Activated CD8-positive, alpha-beta memory T cell treated with anti-CD3 and anti-CD28 coated beads, Interleukin-2, amount 50 U/mL, for 48 hours (primary cell): Measurements from ENCODE around the gene FAM90A1.
"Not testable (repeated sequence)": the region's sequence is repeated elsewhere in the genome, so short reads cannot be mapped to it uniquely, and the experiment has no call there.

ENCODE experiments used
- DNase-seq: peaks from one replicate; pipeline ENCODE4 v3.0.0-alpha.2; 2020

FAM90A1 gene

DNA sequence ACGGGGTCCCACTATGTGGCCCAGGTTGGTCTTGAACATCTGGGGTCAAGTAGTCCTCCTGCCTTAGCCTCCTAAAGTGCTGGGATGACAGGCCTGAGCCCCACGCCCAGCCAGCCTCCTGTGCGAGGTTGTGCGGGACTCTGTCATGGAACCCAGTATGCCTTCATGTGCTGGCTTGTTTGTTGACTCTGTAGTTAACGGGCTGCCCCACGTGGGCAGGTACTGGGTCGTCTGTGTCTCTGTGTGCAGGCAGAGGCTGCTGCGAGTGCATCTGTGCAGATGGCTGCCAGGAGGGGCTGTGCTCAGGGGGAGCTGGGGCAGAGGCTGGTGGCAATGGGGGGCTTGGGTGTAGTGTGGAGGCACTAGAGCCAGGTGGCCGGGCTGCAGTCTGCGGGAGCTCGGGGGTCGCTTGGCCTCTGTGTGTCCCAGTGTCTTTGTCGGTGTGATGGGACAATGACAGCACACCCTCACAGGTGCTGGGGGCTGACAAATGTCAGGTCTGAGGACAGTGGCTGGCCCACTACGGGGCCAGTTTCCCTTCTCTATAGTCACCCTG, 6.0 kb upstream of the FAM90A1 start:
- not testable (repeated sequence) for DNase-seq

GRCh38 chr12:8231666-8232608, 4.5 kb upstream of the FAM90A1 start:
- peak; percentile 85 for DNase-seq

DNA sequence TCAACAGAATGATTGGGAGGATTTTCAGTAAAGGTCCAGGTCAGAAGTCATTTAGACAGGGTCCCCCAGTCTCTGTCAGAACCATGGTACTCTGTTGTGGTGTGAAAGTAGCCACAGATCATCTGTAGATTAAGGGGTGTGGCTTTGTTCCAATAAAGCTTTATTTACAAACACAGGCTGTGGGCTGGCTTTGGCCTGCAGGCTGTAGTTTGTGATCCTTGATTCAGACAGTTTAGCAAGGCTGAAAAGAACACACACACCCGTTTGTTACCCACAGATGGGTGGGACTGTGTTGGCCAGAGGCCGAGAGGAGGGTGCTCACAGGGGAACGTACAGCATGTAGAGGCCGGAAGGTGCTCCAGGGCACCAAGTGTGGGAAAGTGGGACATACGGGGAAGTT, 3.6 kb upstream of the FAM90A1 start:
- not testable (repeated sequence) for DNase-seq

GRCh38 chr12:8229486-8229885, 2.1 kb upstream of the FAM90A1 start:
- not testable (repeated sequence) for DNase-seq

DNA sequence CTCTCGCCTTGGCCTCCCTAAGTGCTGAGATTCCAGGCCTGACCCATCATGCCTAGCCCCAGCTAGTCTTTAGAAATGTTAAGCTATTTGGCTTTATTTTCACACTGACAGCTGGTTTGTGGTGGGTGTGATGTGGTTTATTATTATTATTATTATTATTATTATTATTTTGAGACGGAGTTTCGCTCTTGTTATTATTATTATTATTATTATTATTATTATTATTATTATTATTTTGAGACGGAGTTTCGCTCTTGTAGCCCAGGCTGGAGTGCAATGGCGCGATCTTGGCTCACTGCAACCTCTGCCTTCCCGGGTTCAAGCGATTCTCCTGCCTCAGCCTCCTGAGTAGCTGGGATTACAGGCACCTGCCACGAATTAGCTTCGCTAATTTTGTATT, 1.2 kb upstream of the FAM90A1 start:
- not testable (repeated sequence) for DNase-seq

DNA sequence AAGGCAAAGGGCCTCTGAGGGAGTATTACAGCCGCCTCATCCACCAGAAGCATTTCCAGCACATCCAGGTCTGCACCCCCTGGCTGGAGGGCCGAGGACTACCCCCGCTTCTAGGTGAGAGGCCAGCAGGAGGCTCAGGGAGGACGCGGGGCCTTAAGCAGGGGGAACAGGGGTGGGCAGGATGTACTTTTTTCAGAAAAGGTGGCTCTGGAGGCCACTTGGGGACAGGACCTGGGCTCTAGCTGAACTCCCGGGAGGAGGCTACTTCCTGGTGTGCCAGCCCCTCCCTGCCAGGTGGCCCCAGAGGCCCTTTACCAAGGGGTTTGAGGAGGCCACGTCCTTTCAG, 287 bp upstream of the FAM90A1 start:
- DNase-seq: not testable (repeated sequence)

DNA sequence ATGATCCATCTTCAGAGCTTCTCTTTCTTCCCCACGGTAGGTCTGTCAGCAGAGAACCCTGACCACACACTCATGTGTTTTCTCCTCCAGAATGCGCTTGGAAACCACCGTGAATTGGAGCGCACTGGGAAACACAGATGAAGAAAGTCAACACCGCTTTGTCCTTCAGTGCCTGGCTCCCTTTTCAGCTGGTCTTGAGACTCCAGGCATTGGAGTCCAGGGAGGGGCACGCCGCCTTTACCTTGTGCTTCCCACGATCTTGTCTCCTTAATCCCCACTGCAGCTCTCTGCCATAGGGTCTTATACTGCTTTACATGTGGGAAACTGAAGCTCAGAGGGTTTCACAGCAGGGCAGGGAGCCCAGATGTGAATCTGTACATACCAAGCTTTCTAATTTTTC, 1.1 kb downstream of the FAM90A1 start:
- no peak for DNase-seq

- DNase-seq: not testable (repeated sequence)
Measured at GRCh38 chr12:8224782-8225181, 2.6 kb downstream of the FAM90A1 start.

DNA sequence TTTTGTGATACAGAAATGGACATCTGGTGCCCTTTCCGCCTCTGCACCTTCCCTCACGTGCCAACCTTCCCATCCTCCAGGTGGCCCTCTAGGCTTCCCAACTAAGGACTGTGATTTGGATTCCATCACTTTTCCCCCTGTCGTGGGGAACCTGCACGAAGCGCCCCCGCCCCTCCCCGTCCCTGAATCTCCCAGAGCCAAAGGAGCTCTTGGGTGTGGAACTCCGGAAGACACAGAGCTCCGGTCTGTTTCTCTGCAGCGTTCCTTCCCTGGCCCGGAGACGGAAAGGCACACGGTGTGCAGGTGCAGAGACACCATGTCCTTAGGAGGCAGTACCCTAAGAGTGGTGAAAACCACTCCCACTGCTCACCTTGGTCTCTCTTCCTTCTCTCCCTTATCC, 3.8 kb downstream of the FAM90A1 start:
- not testable (repeated sequence) for DNase-seq

DNA sequence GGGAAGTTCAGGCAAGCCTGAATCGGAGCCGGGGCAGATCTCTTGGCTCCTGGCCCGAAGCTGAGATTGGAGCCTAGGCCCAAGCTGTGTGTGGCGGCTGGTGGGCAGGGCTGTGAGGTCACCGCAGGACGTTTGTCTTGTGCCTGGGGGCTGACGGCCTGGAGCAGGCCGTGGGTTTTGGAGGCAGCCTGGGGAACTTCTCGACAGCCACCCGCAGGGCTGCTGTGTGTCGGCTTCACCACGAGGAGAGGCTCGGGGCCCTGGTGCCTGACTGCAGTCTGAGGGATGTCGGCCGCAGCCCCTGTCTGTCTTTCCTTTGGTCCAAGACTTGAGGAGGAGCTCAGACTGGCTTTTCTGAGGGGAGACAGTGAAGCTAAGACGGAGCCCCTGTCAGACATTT, 5.1 kb downstream of the FAM90A1 start:
- DNase-seq: not testable (repeated sequence)

GRCh38 chr12:8221844-8222243, 5.6 kb downstream of the FAM90A1 start:
- DNase-seq: not testable (repeated sequence)

GRCh38 chr12:8221375-8221774, 6.0 kb downstream of the FAM90A1 start:
- DNase-seq: not testable (repeated sequence)

DNA sequence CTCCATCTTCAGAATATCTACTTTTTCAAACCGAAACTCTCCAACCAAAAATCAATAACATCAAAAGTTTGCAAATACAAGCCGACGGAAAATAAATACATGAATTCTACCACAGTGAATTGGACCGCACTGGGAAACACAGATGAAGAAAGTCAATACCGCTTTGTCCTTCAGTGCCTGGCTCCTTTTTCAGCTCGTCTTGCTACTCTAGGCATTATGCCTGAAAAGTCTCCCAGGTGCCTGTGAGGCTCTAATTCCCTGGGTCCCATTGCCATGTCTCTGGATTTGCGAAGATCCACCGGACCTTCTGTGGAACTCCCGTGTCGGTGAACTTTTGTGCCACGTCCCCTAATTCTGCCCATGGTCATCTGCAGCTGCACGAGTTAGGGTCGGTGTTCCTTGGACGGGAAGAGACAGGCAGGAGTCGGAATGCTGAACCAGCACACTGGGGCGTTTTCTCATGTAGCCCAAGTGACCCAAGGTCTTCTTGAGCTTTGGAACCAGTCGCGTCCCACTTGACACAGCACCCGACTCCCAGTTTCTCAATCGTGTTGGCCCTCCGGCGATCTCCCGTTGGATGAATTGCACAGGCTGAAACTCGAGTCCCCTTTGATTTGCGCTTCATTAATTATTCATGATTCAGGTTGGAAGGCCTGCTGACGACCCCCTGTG, 8.6 kb downstream of the FAM90A1 start:
- not testable (repeated sequence) for DNase-seq

DNA sequence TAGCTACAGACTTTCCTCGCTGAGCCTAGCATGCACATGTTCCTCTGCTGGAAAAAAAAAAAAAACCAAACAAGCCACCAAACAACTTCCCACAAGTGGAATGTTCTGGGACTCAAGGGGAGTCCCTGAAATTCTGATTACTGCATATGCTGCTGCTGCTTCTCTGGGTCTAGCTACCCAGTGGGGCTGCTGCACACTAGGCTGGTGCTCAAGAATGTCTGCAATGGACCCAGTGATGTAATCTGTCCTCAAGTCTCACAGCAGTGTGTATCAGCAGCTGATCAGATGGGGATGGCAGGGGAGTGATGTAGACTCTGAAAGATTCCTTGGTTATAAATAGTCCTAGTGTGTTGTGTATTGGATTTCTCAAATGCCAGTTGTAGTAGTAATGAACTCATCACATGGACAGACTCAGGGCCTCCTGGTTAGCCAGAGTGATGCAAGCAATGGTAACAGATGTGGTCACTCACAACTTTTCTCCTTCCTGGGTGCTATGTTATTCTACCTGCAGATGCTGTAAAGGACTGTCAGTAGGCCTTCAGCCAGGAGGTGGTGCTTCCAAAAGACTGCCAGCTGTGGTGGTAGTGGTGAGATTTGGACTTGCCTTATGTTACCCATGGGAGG, 29.6 kb downstream of the FAM90A1 start:
- DNase-seq: not testable (repeated sequence)

- not testable (repeated sequence) for DNase-seq
Measured at GRCh38 chr12:8188088-8188487, 39.3 kb downstream of the FAM90A1 start.

DNA sequence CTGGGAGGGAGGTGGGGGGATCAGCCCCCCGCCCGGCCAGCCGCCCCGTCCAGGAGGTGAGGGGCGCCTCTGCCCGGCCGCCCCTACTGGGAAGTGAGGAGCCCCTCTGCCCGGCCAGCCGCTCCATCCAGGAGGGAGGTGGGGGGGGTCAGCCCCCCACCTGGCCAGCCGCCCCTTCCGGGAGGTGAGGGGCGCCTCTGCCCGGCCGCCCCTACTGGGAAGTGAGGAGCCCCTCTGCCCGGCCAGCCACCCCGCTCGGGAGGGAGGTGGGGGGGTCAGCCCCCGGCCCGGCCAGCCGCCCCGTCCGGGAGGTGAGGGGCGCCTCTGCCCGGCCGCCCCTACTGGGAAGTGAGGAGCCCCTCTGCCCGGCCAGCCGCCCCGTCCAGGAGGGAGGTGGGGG, 43.2 kb downstream of the FAM90A1 start:
- not testable (repeated sequence) for DNase-seq

DNA sequence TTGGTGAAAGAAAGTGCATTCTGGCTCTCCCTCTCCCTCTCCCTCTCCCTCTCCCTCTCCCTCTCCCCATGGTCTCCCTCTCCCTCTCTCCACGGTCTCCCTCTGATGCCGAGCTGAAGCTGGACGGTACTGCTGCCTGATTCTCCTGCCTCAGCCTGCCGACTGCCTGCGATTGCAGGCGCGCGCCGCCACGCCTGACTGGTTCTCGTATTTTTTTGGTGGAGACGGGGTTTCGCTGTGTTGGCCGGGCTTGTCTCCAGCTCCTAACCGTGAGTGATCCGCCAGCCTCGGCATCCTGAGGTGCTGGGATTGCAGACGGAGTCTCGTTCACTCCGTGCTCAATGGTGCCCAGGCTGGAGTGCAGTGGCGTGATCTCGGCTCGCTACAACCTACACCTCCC, 44.1 kb downstream of the FAM90A1 start:
- DNase-seq: not testable (repeated sequence)

DNA sequence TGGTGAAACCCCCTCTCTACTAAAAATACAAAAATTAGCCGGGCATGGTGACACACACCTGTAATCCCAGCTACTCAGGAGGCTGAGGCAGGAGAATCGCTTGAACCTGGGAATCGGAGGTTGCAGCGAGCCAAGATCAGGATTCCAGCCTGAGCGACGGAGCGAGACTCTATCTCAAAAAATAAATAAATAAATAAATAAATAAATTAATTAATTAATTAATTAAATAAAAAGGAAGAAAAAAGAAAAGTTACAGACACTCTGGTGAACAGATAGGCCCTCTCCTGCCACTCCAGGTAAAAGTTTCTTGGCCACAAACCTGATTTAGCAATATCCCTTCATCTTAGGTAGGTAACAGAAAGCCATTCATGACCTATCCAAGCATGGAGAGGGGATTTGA, 44.5 kb downstream of the FAM90A1 start:
- not testable (repeated sequence) for DNase-seq

DNA sequence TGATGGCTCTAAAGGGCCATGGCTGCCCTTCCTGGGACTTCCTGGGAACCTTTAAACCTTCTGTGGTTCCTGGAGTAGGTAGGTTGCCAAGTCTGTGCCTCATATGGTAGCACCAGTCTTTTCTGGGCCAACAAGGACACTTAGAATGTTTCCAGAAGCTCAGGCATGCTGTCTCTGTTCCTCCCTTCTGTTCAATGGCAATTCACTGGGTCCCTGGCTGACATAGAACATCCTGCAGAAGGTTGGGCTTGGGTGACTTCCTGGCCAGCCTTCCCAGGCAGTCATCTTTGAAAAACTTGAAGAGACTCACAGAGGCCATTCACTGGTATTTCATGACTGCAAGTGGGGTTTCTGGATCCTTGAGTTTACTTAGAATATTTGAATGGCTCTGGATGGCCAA, 46.1 kb downstream of the FAM90A1 start:
- DNase-seq: not testable (repeated sequence)

GRCh38 chr12:8179989-8180585, 47.3 kb downstream of the FAM90A1 start:
- peak; percentile 84 for DNase-seq

- not testable (repeated sequence) for DNase-seq
Measured at GRCh38 chr12:8172911-8173310, 54.5 kb downstream of the FAM90A1 start.
